Inferior parietal cortex (tissue), 1 donor: ENCODE measurements around the gene FMN2.
"Not testable (repeated sequence)": the region's sequence is repeated elsewhere in the genome, so short reads cannot be mapped to it uniquely, and the experiment has no call there.

Experiments used
- DNase-seq: peaks from one replicate; pipeline ENCODE4 v3.0.0-alpha.2; 2016; ENCODE audit errors: extremely low spot score

The FMN2 gene

DNA sequence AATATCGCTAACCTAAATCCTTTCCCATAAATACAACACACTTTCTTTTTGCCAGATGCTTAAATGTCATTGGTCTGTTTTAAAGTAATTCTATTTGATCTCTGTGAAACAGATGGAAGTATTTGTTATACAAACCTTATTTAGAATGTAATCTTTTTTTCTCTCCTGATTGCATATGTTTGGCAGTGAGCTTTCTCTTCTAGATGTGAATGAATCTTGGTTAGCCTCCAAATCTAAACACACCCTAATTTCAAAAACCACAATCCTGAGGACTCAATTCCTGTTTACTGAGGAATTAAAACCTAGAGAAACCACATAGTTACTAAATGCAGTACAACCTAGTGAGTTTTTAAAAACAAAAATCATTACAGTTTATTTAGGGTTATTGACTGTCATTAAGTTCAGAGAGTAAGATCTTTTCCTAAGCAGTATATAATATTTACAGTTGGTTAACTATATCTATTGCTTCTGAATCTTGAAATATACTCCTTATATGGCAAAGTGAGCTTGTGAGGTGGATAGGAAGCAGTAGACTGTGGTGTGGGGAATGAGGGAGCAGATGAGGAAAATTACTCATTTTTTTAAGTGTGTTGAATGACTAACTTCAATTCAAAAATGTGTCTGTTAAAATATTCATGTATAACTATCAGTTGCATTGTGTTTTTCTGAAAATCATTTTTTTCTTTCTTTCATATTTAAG lies 218.7 kb downstream of the FMN2 start:
- DNase-seq = no peak

DNA sequence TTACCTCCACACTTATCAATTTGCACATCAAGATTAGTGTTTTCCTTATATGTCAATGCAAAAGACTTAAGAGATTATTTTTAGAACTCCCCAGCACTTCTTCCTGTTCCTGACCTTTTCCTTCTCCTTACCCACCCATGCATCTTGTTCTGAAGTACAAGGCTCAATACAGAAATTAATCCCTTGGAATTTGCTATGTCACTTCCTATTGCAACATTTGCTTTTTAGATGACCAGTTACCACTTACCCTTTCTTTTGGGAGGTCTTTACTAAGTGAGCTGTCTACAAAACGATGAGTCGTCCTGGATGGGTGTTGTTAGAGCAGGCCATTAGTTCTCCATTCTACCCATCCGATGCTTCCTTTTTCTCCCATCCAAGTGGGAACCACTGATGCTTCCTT lies 221.2 kb downstream of the FMN2 start:
- no peak for DNase-seq

DNA sequence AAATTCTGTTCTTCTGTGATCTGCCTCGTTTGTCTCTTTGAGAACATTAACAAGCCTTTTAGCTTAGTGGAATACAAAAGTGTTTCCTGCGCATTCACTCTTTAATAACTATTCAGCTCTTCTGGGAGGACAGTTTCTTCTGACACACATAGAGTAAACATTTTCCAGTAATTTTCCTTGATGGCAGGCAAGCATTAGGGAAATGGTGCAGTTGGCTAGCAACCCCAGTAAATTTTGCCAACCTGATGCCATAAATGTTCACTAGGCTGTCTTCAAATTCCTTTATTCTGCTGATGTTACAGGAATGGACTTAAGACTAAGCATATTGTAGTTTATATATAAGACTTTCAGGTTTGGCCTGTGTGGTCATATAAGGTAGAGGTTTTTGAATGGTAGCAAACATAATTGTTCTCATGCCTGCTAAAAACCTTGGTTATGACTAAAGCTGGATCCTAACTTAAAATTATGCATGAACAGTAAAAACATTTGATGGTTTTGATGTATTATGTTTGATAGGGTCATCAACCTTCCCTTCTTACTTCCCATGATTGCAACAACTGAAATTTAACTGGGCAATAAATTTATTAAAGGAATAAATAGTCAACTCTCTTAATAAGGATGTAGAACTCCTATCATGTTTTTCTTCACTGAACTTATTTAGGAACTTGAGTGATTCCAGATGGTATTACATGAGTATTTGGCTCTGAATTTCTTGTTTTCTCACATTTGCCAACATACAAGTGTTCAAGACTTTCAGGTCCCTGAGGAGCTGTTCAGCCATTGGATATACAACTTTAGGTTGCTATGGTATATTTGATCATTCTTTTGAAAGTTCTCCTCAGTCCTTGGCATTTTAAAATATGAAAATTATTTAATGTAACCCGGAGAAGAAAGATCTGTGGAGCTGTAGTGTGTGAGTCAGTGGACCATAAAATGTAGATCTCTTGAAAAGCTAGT lies 223.4 kb downstream of the FMN2 start:
- DNase-seq = no peak

DNA sequence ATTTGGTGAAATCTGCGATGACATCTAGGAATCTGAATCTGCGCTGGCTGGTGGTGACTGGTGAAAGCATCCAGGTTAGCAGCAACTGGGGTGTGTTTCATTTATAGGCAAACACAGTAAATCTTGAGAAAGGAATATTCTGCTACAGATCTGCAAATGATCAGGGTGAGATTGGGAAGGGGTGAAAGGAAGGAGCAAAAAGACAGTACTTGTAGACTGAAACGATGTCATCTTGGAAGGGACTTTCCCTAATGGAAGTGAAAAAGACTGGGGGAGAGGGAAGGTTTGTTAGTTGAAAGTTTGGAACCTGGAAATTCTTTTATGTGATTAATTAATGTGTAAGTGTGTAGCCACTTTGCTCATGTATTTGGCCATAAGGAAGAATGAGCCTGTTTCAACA lies 228.3 kb downstream of the FMN2 start:
- no peak for DNase-seq

DNA sequence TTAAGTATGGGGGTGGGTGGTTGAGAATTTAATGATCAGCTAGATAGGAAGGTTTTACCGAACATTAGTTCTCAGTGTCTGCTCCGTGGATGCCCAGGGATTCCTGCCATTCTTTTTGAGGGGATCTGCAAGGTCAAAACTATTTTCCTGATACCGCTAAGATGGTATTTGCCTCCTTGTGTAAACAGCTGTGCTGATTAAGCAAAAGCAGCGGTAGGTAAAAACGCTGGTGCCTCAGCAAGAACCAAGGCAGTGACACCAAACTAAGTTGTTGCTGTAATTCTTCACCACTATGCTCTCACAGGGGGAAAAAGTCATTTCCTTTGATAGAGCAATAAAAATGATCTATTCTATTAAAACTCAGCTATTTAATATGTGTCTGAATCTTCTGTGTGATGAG lies 229.0 kb downstream of the FMN2 start:
- no peak for DNase-seq

DNA sequence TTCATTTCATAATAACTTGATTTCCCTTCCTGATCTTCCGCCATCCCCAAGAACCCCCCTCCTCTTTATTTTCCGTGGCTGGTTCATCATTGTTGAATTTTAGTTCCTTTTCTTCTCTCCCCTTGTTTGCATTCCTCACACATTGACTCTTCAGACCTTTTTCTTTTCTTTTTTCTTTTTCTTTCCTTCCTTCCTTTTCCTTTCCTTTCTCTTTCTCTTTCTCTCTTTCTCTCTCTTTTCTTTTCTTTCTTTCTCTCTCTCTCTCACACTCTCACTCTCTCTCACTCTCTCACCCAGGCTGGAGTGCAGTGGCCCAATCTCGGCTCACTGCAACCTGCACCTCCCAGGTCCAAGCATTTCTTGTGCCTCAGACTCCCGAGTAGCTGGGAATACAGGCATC lies 231.3 kb downstream of the FMN2 start:
- no peak for DNase-seq

DNA sequence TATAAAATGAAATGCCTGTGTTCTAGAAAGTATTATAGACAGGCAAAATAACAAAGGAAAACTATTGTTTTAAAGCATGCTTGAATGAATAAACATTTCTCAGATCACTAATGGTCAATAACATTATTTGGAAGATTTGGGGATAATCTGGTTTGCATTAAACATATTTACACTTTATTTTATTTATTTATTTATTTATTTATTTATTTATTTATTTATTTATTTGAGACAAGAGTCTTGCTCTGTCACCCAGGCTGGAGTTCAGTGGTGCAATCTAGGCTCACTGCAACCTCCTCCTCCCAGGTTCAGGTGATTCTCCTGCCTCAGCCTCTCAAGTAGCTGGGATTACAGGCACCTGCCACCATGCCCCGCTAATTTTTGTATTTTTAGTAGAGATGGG lies 236.7 kb downstream of the FMN2 start:
- not testable (repeated sequence) for DNase-seq

DNA sequence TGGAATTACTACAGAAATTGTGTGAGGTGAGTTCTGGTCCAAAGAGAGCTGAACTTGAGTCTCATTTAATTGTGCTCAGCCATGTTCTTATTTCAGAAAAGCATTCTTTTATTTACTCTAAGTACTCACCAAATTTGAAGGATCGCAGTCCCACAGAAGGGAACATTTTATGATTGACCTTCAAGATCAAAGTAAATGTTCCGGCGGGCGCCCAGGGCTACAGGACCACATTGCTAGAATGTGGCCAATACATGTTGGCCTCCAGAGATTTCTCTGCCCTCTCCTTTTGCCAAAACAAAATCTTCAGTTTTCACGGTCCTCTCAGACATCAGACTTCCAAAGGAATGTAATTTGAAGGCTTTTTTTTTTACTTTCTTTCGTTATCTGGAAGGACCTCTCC lies 237.8 kb downstream of the FMN2 start:
- DNase-seq = no peak

DNA sequence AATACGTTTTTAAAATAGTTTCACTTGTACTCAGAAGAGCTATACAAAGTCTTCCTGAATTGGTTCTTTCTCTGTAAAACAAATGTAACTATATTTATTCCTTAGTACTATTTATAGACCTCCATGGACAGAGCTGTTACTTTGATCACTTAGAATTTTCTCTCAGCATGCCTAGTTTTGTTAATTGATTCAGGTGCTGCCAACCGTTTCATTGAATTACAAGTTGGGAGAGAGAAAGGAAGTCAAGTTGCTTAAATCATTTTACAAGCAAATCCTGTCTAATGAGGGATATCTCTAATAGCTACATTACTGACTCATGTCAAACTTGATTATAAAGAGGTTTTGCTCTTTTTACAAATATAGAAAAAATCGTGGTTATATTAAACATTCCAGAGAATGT lies 241.0 kb downstream of the FMN2 start:
- DNase-seq = no peak

DNA sequence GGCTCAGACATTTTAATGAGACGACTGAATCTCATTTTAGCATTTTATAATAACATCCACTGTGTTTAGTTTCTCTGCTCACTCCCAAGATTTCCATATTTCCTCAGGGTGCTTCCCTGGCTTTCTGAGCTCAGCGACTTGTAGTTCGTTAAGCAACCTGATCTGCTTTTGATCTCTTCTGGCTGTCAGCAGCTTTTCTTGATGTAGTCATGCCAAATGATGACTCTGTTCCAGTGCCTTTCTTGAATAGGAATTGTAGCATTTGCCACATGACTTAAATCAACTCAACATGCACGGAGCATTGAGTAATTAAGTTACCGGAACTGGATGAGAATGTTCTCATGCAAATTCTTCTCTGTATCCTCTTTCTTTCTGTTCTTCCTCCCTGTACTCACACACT lies 246.1 kb downstream of the FMN2 start:
- peak; percentile 36 for DNase-seq

DNA sequence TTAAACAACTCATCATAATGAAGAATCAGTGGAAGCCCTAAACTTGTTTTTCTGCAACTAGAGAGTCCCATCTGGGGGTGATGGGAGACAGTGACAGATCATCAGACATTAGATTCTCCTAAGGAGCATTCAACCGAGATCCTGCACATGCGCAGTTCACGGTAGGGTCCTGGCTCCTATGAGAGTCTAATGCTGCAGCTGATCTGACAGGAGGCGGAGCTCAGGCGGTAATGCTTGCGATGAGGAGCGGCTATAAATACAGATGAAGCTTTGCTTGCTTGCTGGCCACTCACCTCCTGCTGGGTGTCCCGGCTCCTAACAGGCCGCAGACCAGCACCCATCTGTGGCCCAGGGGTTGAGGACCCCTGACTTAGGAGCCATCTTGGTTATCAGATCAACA lies 247.2 kb downstream of the FMN2 start:
- DNase-seq = no peak

DNA sequence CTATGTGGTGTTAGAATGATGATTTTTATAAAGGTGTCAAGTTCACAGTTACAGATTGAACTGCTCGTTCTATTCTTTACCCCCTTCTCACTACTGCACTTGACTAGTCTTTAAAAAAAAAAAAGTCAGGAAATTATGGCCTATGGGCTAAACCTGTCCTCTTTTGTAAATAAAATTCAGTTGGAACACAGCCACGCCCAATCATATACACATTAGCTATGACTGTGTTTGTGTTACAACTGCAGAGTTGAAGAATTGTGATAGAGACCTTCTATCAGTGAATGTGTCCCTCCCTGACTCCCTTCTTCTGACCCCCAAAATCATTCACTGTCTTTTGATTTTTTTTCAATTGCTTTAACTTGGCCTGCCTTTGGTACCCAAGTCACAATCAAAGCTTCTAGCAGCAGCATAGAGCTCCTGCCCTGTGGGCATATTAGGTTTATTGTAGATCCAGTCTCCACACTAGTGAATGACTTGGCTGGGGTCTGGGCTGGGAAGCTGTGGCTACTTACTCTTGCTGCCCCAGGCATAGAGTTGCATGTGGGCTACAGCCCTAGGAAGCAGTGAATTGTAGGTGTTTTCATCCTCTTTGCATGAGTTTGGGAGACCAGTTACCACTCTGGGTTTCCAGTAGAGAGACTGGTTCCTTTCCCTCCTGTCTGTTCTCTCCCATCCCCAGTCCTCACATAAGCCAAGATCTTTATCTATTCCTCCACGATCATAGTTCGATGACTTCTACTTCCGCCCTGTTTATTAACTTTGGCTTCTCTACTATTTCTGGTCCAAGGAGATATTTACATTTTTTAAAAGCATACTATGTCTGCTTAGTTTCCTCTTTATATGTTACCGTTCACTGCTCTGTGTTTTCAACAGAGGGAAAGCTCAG lies 249.9 kb downstream of the FMN2 start:
- no peak for DNase-seq

DNA sequence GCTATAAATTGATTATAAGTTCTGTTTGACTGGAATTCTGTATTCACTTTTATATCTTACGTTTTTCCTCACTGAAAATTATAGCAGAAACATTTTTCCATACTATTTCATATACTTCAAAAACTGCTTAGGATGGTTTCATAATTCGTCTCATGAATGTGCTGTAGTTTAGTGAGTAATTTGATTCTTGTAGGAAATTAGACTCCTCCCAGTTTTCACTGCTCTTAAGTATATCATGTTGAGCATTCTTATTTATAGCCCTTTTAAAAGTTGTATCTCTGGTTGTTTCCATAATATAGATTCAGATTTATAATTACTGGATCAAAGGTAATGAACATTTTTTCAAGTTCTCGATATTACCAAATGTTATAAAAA lies 250.6 kb downstream of the FMN2 start:
- no peak for DNase-seq

DNA sequence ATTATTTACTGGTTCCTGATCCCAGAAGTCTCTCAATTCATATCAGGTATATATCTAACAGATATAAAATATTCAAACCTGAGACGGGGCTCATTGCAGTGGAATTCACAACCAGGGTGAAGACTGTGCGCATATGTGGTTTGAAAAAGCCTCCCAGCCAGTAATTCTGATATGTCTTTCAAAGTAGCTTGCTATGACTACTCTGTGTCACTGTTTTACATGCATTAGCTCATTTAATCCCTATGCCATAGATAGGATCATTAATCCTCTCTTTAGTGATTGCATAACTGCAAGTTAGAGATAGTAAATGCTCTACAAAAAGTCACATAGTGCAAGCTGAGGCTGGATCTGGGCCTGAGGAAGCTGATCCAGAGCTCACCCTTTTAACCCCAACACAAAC lies 251.4 kb downstream of the FMN2 start:
- DNase-seq = no peak

DNA sequence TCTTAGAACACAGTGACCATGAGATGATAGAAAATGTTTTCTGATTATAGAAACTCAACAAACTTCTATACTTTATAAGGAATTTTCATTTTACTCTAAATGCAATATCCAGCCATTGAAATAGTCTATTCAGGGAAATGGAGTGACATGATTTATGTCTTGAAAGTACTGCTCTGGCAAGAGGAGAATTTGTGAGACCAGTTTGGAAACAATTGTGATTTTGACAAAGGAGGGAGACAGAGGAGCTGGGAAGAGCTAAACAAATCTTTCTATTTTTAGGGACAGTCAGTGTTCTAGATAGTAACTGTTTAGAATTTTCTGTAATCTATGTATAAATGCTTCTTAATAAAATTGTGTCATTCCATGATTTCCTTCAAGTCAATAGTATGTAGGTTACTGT lies 252.3 kb downstream of the FMN2 start:
- DNase-seq = no peak

DNA sequence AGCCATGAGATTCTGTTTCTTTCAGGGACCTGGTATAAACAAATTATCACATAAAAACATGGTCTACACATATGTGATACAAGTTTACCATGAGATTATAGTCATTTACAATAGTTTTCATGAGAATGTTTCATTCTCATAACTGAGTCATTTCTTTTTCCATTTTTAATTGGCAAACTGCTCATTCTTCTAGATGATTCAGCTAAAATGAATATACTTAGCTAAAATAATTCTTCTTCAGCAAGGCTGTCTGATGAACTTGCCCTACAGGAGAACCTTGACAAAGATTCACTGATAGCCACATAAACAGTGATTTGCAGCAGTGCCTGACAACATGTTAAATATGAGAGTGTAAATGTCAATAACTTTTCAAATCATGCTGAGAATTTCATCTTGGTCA lies 253.2 kb downstream of the FMN2 start:
- DNase-seq = no peak

DNA sequence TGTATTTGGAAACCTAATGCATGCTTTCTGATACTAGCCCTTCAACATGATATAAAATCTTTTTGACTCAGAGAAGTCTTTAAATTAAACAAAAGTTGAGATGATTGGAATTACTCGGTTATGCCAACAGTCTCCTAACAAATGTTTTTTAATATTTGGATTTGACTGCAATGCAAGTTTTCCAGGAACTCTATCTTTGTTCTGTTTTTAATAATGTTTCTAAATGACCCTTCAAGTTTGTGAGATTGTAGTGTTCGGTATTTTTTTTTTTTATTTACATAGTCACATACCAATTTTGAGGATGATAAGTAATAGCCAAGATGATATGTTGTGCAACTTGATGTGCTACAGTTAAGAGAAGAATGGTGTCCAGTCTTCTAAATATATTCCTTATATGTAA lies 258.0 kb downstream of the FMN2 start:
- DNase-seq = no peak

DNA sequence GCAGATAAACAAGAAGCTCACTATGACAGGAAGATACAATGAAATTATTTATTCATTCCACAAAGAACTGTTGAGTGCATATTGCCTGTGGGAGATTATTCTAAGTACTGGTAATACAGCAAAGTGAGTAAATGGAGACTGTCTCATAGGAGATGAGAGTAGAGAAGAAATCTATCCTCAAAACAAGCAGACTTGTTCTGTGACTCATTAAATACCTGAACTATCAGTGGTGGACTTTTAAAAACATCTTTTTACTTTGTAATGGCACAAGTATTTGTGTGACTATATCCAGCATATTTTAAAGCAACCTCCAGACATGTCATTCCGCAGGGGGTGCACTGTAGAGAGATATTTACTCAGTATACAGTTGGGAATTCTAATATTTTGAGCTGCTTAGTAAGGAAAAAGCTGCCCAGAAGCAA lies 259.2 kb downstream of the FMN2 start:
- no peak for DNase-seq

DNA sequence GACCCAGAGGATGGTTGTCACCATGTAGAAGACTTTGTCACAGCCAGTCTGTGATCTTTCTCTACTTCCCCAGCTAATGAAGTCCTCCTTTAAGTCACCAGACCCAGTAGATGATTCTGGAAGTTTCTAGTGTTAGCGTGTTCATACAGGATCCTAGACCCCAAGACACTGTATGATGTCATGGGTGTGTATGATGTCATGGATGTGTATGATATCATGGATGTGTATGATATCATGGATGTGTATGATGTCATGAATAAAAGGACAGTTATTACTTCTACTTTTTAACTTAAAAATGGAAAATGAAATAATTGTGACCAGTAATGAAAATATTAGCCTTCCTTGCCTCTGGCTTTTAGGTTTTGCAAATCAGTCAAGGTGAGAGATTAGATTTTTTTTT lies 260.0 kb downstream of the FMN2 start:
- DNase-seq = no peak

DNA sequence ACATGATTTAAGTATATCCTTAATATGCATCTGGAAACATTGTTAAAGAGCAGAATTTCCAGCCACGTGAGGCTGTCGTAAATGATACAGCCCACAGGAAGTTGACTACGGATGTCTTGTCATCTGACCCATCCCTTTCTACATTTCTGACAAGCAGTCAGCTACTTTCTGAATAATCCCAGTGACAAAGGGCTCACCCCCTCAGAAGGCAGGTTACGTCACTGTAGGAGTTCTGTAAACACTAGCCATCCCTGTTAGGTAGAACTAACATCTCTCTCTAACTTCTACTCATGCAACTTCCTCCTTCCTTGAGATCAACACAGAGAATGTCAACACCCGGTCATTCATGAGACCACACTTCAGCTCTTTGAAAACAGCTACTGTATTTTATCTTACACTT lies 261.1 kb downstream of the FMN2 start:
- DNase-seq = no peak

DNA sequence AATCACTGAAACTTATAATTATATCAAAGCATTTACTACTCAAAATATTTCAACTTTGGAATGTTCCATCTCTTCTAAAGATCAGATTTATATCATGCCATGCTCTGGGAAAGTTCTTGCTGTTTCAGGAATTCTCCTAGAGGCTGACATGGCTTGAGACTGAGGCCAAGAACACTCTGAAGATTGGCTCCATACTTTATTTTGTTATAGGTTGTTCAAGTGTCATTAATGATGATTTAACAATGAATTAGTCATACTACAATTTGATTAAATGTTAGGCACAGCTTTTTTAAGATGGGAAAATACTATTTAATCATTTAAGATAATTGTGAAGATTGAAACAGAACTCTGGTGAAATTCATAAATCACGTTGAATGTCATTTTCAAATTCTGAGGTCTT lies 264.9 kb downstream of the FMN2 start:
- no peak for DNase-seq

DNA sequence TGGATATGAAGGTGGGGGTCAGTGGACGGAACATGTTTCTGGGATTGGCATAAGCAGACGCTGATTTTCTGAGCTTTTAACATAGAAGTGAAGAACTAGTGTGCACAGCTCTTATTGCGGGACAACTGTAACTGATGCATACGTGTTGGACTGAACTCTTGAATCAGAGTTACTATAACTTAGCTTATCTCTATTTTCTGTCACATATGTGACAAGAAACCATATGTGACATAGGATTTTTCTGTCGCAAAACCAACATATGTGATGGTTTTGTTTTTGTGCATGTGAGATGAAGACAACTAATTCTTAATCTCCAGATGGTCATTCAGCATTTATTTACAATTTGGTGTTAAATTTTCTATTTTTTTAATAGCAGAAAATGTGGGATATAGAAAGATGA lies 270.4 kb downstream of the FMN2 start:
- no peak for DNase-seq
